Adrenal gland (tissue), 5 donors: ENCODE data around the gene CNFN.

Experiments used
- CTCF ChIP-seq, 6 experiments: fragments of 450-650 bp in 4 of 6; fragments of 200-600 bp in 2 of 6; sonication (generic) in 1 of 6; IDR thresholded peaks; 1 replicate in 5 of 6; 2 replicates in 1 of 6; pipeline versions ENCODE4 v1.5.1 to v1.8.0; 2016 to 2021; ENCODE audit warnings: antibody characterized with exemption in 6 of 6, mild to moderate bottlenecking in 2 of 6, moderate library complexity in 1 of 6
- POLR2A ChIP-seq, 2 donors: fragments of 450-650 bp; IDR thresholded peaks; one replicate each; pipeline ENCODE4 v1.6.1; 2017; ENCODE audit warnings: antibody characterized with exemption in 2 of 2, mild to moderate bottlenecking in 2 of 2, moderate library complexity in 1 of 2
- donor health status: DM: no; HTN: no; CAD: no.

GRCh38 chr19:42367929-42368328 lies 22.2 kb downstream of the CNFN start:
- TF ChIP-seq POLR2A (IDR thresholded peaks at IDR 0.05) (no peak), CTCF (IDR thresholded peaks at IDR 0.05) (no peak)
